ENCODE data around the gene EIF2B4.

DNA sequence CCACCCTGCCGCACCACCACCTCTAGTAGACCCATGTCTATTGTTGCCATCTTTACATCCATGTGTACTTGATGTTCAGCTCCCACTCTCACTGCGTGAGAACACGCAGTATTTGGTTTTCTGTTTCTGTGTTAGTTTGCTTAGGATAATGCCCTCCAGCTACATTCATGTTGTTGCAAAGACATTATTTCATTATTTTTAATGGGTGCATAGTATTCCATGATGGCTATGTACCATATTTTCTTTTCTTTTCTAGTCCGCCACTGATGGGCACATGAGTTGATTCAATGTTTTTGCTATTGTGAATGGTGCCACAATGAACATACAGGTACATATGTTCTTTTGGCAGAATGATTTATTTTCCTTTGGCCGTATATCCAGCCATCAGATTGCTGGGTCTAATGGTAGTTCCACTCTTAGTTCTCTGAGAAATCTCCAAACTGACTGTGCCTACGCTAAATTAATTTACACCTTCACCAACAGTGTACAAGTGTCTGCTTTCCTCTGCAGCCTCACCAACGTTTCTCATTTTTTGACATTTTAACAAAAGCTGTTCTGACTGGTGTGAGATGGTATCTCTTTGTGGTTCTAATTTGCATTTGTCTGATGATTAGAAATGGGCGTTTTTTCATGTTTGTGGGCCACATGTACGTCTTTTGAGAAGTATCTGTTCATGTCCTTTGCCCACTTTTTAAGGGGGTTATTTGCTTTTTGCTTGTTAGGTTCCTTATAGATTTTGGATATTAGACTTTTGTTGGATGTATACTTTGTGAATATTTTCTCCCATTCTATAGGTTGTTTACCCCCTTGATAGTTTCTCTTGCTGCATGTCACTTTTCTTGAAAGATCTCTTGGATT is 20.9 kb upstream of the EIF2B4 start:
- TF ChIP-seq KDM1A (IDR thresholded peaks at IDR 0.05) (no peak), NFRKB (IDR thresholded peaks at IDR 0.05; ENCODE audit: low read depth) (no peak), CBFB (CRISPR knock-in tag; IDR thresholded peaks at IDR 0.05) (no peak), POLR2AphosphoS5 (IDR thresholded peaks at IDR 0.05; ENCODE audit: control insufficient read depth, insufficient read depth, low read depth, low read length) (no peak), REST (IDR thresholded peaks at IDR 0.05; ENCODE audit: borderline replicate concordance) (no peak), REST (CRISPR knock-in tag; IDR thresholded peaks at IDR 0.05; ENCODE audit: low read depth) (no peak), ZNF644 (tag; IDR thresholded peaks at IDR 0.05; ENCODE audit: low read depth) (no peak)

All from K562 (cell line).